ENCODE results near the gene SEMA4C. TPM values are rescaled to one million over a fixed set of nuclear protein-coding genes. Genes with fewer than 3 reads are reported as not detected.

SEMA4C gene
- polyA plus RNA-seq, 1 donor from 2014 or later, result 88.7 TPM

DNA sequence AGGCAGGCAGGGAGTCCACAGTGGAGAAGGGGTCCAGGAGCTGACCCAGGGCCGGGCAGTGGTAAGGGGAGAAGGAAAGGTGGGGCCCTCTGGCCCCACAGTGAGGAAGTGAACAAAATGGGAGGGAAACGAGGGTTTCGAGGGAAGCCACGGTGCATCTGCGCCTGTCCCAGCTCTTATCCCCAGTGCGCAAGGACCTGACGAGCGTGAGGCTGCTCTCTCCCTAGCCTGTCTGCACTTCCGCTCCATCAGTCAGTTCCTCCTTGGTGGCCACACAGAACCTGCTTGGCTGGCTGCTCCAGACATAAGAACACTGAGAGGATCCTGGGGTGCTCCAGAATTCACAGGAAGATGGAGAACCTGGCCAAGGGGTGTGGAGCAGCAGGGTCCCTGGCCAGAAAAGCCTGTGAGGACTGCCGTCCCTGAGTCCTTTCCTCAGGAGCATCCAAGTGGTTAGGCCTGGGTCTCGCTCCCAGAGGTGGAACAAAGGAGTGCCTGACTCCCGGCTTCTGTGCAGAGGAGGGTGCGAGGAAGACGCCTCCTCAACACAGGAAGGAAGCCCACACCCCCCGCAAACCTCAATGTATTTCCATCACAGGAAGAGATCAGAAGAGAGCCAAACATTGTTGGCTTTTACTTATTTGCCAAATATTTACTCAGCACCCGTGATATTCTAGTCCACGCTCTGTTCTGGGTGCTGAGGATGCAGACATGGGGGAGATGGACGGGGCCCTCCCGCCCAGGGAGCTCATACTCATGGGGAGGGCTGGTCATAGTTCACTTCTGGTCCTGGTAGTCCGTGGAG is 43.7 kb upstream of the SEMA4C start:
- H3K27ac ChIP-seq (ENCODE audit: low read length), result no peak overlapping the region

GRCh38 chr2:96913117-96913397 is 43.2 kb upstream of the SEMA4C start:
- Histone ChIP-seq H3K27ac (ENCODE audit: low read length) (no peak overlapping the region), H4K20me1 (ENCODE audit: insufficient read depth) (no peaks in the 10 kb centered on the region), H3K9ac (ENCODE audit: low read length) (no peak overlapping the region), H3F3A (ENCODE audit: insufficient read depth, low read length, poor library complexity, severe bottlenecking) (no peaks in the 10 kb centered on the region), H2AFZ (ENCODE audit: low read depth, low read length) (no peak overlapping the region), H3K4me3 (ENCODE audit: low read length) (no peak overlapping the region), H3K79me2 (replicated peaks; ENCODE audit: insufficient read depth, low read length) (no peaks in the 10 kb centered on the region), H3K27me3 (ENCODE audit: insufficient read depth, low read depth, low read length) (no peaks in the 10 kb centered on the region), H3K36me3 (ENCODE audit: insufficient read depth, low read length) (no peaks in the 10 kb centered on the region), H3K4me2 (ENCODE audit: low read length) (no peak overlapping the region), H3K9me3 (ENCODE audit: low read length) (no peaks in the 10 kb centered on the region), H3K9me2 (ENCODE audit: insufficient read depth, low read length) (no peaks in the 10 kb centered on the region)
- TF ChIP-seq CTCF (IDR thresholded peaks at IDR 0.05; ENCODE audit: poor library complexity, severe bottlenecking) (no peak), RAD21 (conservative IDR thresholded peaks at IDR 0.05) (no peak), MXI1 (conservative IDR thresholded peaks at IDR 0.05; ENCODE audit: poor library complexity, severe bottlenecking) (no peak), SMC3 (conservative IDR thresholded peaks at IDR 0.05; ENCODE audit: poor library complexity) (no peak), TAF1 (IDR thresholded peaks at IDR 0.05; ENCODE audit: low read depth) (no peak), EP300 (conservative IDR thresholded peaks at IDR 0.05; ENCODE audit: poor library complexity, severe bottlenecking) (no peak), POLR2AphosphoS5 (IDR thresholded peaks at IDR 0.05) (no peak)
- TF ChIP-seq, protein P1, sequence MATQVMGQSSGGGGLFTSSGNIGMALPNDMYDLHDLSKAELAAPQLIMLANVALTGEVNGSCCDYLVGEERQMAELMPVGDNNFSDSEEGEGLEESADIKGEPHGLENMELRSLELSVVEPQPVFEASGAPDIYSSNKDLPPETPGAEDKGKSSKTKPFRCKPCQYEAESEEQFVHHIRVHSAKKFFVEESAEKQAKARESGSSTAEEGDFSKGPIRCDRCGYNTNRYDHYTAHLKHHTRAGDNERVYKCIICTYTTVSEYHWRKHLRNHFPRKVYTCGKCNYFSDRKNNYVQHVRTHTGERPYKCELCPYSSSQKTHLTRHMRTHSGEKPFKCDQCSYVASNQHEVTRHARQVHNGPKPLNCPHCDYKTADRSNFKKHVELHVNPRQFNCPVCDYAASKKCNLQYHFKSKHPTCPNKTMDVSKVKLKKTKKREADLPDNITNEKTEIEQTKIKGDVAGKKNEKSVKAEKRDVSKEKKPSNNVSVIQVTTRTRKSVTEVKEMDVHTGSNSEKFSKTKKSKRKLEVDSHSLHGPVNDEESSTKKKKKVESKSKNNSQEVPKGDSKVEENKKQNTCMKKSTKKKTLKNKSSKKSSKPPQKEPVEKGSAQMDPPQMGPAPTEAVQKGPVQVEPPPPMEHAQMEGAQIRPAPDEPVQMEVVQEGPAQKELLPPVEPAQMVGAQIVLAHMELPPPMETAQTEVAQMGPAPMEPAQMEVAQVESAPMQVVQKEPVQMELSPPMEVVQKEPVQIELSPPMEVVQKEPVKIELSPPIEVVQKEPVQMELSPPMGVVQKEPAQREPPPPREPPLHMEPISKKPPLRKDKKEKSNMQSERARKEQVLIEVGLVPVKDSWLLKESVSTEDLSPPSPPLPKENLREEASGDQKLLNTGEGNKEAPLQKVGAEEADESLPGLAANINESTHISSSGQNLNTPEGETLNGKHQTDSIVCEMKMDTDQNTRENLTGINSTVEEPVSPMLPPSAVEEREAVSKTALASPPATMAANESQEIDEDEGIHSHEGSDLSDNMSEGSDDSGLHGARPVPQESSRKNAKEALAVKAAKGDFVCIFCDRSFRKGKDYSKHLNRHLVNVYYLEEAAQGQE (IDR thresholded peaks at IDR 0.05; ENCODE audit: borderline replicate concordance), result no peak

More for the DNA sequence above, 43.7 kb upstream of the SEMA4C start:
- H3K79me2 ChIP-seq (replicated peaks; ENCODE audit: insufficient read depth, low read length), result no peaks in the 10 kb centered on the region
- H3F3A ChIP-seq (ENCODE audit: insufficient read depth, low read length, poor library complexity, severe bottlenecking), result no peaks in the 10 kb centered on the region
- no peaks in the 10 kb centered on the region for H3K36me3 ChIP-seq (ENCODE audit: insufficient read depth, low read length)
- TF ChIP-seq TAF1 (IDR thresholded peaks at IDR 0.05; ENCODE audit: low read depth), result no peak
- no peak for TF ChIP-seq CTCF (IDR thresholded peaks at IDR 0.05; ENCODE audit: poor library complexity, severe bottlenecking)
- TF ChIP-seq MXI1 (conservative IDR thresholded peaks at IDR 0.05; ENCODE audit: poor library complexity, severe bottlenecking), result no peak
- no peak for TF ChIP-seq SMC3 (conservative IDR thresholded peaks at IDR 0.05; ENCODE audit: poor library complexity)
- no peak for TF ChIP-seq RAD21 (conservative IDR thresholded peaks at IDR 0.05)
- TF ChIP-seq, protein P1 (IDR thresholded peaks at IDR 0.05; ENCODE audit: borderline replicate concordance), result no peak
- no peak for TF ChIP-seq POLR2AphosphoS5 (IDR thresholded peaks at IDR 0.05)
- TF ChIP-seq EP300 (conservative IDR thresholded peaks at IDR 0.05; ENCODE audit: poor library complexity, severe bottlenecking), result no peak
- no peak for TF ChIP-seq EZH2 (IDR thresholded peaks at IDR 0.05; ENCODE audit: borderline replicate concordance, insufficient read depth, low read length, poor library complexity, severe bottlenecking)
- no peak overlapping the region for H3K9ac ChIP-seq (ENCODE audit: low read length)
- H2AFZ ChIP-seq (ENCODE audit: low read depth, low read length), result no peak overlapping the region
- H3K9me2 ChIP-seq (ENCODE audit: insufficient read depth, low read length), result no peaks in the 10 kb centered on the region
- no peaks in the 10 kb centered on the region for H3K27me3 ChIP-seq (ENCODE audit: insufficient read depth, low read depth, low read length)
- H3K4me3 ChIP-seq (ENCODE audit: low read length), result no peak overlapping the region
- H3K4me2 ChIP-seq (ENCODE audit: low read length), result no peak overlapping the region
- H4K20me1 ChIP-seq (ENCODE audit: insufficient read depth), result no peaks in the 10 kb centered on the region
- H3K9me3 ChIP-seq (ENCODE audit: low read length), result no peaks in the 10 kb centered on the region

Measured in neural cell (in vitro differentiated cells).